Measurements from ENCODE around the gene SPDYA. TPM values are rescaled to one million over a fixed set of nuclear protein-coding genes. Genes with fewer than 3 reads are reported as not detected.

Gene SPDYA
- total RNA-seq, 1 donor from 2014 or later: 1.1 TPM

GRCh38 chr2:28768422-28768821 is 42.2 kb upstream of the SPDYA start:
- peaks cover 10% of the 10 kb centered on the region for H3K36me3 Mint-ChIP-seq (ENCODE audit: low read depth)
- peaks cover 36% of the 10 kb centered on the region for H3K4me1 Mint-ChIP-seq
- TF ChIP-seq, protein P1, sequence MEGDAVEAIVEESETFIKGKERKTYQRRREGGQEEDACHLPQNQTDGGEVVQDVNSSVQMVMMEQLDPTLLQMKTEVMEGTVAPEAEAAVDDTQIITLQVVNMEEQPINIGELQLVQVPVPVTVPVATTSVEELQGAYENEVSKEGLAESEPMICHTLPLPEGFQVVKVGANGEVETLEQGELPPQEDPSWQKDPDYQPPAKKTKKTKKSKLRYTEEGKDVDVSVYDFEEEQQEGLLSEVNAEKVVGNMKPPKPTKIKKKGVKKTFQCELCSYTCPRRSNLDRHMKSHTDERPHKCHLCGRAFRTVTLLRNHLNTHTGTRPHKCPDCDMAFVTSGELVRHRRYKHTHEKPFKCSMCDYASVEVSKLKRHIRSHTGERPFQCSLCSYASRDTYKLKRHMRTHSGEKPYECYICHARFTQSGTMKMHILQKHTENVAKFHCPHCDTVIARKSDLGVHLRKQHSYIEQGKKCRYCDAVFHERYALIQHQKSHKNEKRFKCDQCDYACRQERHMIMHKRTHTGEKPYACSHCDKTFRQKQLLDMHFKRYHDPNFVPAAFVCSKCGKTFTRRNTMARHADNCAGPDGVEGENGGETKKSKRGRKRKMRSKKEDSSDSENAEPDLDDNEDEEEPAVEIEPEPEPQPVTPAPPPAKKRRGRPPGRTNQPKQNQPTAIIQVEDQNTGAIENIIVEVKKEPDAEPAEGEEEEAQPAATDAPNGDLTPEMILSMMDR (conservative IDR thresholded peaks at IDR 0.05): no peak
- H3K27me3 Mint-ChIP-seq (ENCODE audit: low read depth): no peaks in the 10 kb centered on the region
- no peak for DNase-seq (ENCODE audit: low read depth, low spot score)
- peaks cover 7% of the 10 kb centered on the region for H3K9me3 Mint-ChIP-seq
- H3K27ac Mint-ChIP-seq (ENCODE audit: unreplicated experiment): no peak overlapping the region
- H3K4me3 Mint-ChIP-seq: no peak overlapping the region

GRCh38 chr2:28768952-28769351 is 41.7 kb upstream of the SPDYA start:
- Mint-ChIP-seq H3K27ac (ENCODE audit: unreplicated experiment) (no peak overlapping the region), H3K4me3 (no peak overlapping the region), H3K9me3 (peaks cover 7% of the 10 kb centered on the region), H3K36me3 (ENCODE audit: low read depth) (peaks cover 10% of the 10 kb centered on the region), H3K27me3 (ENCODE audit: low read depth) (no peaks in the 10 kb centered on the region), H3K4me1 (peaks cover 34% of the 10 kb centered on the region)
- TF ChIP-seq, protein P1 (conservative IDR thresholded peaks at IDR 0.05): no peak
- no peak for DNase-seq (ENCODE audit: low read depth, low spot score)

DNA sequence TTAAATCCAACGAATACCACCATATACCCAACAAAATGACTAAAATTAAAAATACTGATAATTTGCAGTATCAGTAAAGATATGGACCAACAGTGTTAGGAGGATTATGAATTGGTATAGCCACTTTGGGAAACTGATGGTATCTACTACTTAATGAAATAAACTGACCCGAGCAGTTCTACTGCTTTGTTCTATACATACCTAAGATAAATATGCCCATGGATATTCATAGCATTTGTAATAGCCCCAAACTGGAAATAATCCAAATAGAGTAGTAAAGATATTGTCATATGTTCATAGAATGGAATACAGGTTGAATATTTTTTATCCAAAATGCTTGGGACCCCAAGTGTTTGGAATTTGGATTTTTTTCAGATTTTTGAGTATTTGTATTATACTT is 38.3 kb upstream of the SPDYA start:
- H3K27me3 Mint-ChIP-seq (ENCODE audit: low read depth): no peaks in the 10 kb centered on the region
- peaks cover 28% of the 10 kb centered on the region for H3K4me1 Mint-ChIP-seq
- DNase-seq (ENCODE audit: low read depth, low spot score): no peak
- peaks cover 7% of the 10 kb centered on the region for H3K9me3 Mint-ChIP-seq
- no peak overlapping the region for H3K27ac Mint-ChIP-seq (ENCODE audit: unreplicated experiment)
- TF ChIP-seq, protein P1 (conservative IDR thresholded peaks at IDR 0.05): no peak
- no peak overlapping the region for H3K4me3 Mint-ChIP-seq
- H3K36me3 Mint-ChIP-seq (ENCODE audit: low read depth): peaks cover 10% of the 10 kb centered on the region

DNA sequence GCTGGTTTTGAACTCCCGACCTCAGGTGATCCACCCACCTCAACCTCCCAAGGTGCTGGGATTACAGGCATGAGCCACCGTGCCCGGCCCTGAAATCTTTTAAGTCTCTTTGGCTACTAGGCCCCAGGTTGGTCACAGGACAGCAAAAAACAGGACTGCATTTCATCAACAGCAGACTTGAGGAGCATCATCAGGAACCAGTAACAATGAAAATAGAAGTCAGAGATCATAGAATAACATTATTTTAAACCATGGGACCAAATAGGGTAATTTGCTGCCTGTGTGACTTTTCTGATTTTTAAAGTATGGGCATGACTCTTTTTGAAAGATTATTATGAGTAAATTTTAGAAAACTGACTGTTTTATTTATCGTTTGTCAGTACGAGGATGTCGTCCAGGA is 34.2 kb upstream of the SPDYA start:
- Mint-ChIP-seq H3K9me3 (no peaks in the 10 kb centered on the region), H3K27me3 (ENCODE audit: low read depth) (no peaks in the 10 kb centered on the region), H3K4me1 (peaks cover 10% of the 10 kb centered on the region), H3K36me3 (ENCODE audit: low read depth) (peaks cover 5% of the 10 kb centered on the region), H3K27ac (ENCODE audit: unreplicated experiment) (no peak overlapping the region), H3K4me3 (no peak overlapping the region)
- no peak for DNase-seq (ENCODE audit: low read depth, low spot score)
- TF ChIP-seq, protein P1 (conservative IDR thresholded peaks at IDR 0.05): no peak

GRCh38 chr2:28778392-28778791 is 32.2 kb upstream of the SPDYA start:
- no peak overlapping the region for H3K27ac Mint-ChIP-seq (ENCODE audit: unreplicated experiment)
- TF ChIP-seq, protein P1 (conservative IDR thresholded peaks at IDR 0.05): no peak
- DNase-seq (ENCODE audit: low read depth, low spot score): no peak
- H3K27me3 Mint-ChIP-seq (ENCODE audit: low read depth): no peaks in the 10 kb centered on the region
- peaks cover 8% of the 10 kb centered on the region for H3K36me3 Mint-ChIP-seq (ENCODE audit: low read depth)
- H3K4me1 Mint-ChIP-seq: peaks cover 7% of the 10 kb centered on the region
- no peaks in the 10 kb centered on the region for H3K9me3 Mint-ChIP-seq
- H3K4me3 Mint-ChIP-seq: no peak overlapping the region

DNA sequence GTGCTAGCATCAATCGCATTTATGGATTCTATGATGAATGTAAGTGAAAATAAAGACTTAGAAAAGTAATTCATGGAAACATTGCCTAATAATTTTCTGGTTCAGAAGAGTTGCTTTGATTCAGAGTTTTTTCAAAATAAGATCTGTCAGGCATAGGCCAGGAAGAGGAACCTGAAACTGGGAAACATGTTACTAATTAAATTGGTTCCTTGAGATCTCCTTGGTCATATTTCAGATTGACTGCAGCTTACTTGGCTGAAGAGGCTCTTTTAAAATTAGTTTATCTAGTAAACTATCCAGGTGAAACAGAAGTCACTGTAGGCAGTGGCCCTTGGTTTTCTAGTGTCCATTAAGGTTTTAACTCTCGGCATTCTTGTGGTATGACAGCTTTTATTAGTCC is 31.6 kb upstream of the SPDYA start:
- H3K9me3 Mint-ChIP-seq: no peaks in the 10 kb centered on the region
- H3K36me3 Mint-ChIP-seq (ENCODE audit: low read depth): peaks cover 8% of the 10 kb centered on the region
- TF ChIP-seq, protein P1 (conservative IDR thresholded peaks at IDR 0.05): no peak
- H3K4me1 Mint-ChIP-seq: peaks cover 6% of the 10 kb centered on the region
- H3K27me3 Mint-ChIP-seq (ENCODE audit: low read depth): no peaks in the 10 kb centered on the region
- H3K27ac Mint-ChIP-seq (ENCODE audit: unreplicated experiment): no peak overlapping the region
- no peak for DNase-seq (ENCODE audit: low read depth, low spot score)
- no peak overlapping the region for H3K4me3 Mint-ChIP-seq

Measured in neural crest cell (in vitro differentiated cells).